Inflammatory macrophage (primary cell): ENCODE measurements around the gene DCBLD2.

Experiments
- DNase-seq, 2 donors: peaks; one replicate each; pipeline ENCODE4 v3.0.0-alpha.2; 2020 to 2022

Gene DCBLD2

DNA sequence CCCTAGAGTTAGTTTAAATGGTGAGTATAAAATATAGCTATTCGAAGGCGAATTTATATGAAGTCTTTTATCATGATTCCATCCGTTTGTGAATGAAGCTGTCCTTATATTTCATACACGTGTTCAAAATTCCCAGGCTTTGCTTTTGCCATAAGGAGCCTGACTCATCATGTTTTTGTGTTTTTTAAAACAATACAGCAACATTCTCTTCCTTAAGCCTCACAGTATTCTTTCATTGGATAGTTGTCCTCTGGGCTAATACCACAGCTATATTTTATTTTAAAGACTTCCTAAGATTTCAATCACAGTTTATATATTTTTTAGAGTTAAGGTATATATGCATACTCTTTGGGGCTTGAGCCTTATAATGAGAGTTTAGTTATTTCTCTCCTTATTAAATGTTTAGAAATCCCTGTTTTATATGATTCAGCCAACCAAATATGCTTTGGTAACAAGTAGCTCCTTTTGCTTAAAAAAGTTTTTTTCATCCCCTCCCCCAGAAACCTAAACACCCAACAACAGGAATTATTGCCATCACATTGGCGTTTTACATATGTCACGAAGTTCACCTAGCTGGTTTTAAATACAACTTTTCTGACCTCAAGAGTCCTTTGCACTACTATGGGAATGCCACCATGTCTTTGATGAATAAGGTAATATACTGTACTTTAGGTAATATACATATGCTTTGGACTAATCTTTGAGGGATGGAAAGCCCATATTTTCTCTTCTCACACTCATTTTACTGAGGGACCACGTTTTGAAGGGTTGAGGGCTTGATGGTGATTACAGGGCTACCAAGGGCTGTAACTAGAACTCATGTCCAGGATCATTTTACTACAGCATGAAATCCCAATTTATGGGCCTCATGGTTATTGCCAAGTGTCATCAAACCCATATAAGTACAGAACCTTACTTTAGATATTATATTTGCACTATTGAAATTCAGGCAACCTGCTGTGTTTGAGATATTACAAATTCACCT is 109.9 kb downstream of the DCBLD2 start:
- DNase-seq: no peak

DNA sequence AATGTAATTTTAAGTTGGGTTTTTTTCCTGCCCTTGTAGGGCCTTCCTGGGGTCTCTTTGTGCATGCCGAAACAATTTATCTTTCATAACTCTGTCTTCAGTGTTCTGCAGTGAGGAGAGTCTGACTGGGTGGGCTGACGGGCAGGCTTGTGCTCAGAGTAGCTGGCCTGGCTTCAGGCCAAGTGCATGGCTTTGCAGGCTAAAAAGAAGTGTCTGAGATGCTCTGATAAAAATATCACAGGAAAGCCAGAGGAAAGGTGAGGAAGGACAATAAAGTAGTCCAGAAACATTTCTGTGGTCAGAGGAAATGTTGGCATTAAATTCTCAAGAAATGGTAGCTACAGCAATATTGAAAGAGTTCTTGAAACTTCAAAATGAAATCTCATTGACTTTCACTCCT is 112.8 kb downstream of the DCBLD2 start:
- DNase-seq: no peak

DNA sequence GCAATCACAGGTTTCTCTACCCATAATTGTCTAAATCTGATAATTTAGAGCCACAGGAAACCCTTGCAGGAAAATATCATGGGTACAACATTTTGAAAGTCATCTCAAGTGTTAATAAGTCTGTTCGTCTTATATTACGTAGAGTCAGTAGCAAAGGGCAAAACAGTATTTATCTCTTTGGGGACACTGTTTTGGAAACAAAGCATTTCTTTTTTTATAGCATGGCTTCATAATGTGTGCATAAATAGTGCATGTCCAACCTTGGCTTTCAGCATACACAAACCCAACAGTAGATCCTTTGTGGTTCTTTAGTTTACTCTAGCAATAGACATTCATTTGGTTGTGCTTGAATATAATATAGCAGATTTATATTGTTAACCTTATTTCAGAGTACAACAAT is 114.3 kb downstream of the DCBLD2 start:
- no peak for DNase-seq

DNA sequence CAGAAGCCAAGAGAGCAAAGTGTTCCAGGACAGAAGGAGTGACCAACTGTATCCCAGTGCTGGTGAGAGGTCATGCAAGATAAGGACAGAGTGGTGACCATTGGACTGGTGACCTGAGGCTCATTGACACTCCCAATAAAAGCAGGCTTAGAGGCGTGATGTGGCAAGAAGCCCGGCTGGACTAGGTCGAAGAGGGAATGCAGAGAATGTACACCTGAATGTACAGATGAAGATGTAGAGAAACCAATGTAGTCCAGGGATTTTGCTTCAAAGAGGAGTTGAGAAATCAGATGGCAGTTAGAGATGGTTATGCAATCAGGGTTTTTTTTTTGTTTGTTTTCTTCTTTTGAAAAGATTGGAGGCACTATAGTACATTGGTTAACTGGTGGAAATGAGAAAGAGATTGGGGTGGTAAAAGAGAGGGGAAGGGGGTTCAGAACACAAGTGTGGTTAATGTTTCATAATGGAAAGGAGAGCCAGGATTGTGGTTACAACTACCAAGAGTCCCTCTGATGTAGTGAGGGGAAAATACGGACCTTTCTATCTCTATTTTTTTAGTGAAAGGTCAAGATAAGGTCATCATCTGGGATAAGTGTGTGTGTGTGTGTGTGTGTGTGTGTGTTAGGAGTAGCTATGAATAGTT is 115.0 kb downstream of the DCBLD2 start:
- peak in 1 of 2 donors; percentile 63 for DNase-seq

DNA sequence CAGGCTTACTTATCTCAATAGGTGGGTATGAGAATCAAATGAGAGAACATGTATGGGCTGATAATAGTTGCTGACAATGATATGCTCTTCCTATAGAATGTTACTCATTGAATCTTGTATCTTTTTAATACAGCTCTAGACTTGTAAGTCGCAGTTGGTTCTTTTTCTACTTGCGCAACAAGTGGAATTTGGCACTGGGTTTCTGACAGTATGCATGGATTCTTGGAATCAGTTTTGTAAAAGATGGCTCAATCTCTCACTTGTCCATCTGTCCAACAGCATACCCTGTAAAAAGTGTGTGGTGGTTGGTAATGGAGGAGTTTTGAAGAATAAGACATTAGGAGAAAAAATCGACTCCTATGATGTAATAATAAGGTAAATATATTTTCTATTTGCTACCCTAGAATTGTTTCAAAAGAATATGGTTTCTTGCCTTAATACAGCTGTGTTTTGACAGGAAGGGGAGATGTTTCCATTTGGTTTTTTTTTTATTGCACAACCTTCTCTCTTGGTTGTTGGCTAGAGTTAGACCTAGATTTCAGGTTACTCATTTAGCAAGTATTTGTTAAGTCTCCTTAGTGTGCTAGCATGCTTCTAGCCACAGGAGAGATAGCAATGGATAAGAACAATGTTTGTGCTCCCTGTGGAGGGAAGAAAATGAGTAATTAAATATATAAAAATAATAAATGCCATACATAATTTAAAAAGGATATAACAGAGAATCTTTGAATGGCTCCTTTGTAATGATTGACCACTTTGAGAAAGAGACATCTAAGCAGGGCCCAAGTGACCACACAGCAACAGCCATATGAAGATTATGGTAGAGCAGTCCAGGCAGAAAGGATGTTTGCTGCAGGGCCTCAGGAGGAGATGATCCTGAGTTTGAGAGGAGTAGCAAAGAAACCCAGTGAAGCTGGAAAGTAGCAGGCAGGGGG is 116.6 kb downstream of the DCBLD2 start:
- DNase-seq: no peak

DNA sequence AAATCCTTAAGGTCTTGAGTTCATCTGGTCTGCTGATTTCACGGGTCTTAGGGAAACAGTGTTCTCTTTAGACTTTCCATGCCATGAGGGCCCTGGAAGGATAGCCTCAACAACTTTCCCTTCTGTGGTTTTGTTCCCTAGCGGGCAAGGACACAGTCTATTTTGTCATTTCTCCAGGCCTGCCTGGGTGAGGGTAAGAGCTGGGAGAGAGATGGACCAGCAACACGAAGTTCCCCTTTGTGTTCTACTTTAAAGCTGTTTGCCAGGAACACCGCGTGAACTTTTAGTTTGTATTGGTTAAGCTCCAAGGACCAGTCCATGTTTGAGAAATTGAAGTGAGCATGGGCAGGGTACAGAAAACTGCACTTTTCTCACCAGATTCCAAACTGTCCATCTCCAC is 117.5 kb downstream of the DCBLD2 start:
- DNase-seq: no peak

DNA sequence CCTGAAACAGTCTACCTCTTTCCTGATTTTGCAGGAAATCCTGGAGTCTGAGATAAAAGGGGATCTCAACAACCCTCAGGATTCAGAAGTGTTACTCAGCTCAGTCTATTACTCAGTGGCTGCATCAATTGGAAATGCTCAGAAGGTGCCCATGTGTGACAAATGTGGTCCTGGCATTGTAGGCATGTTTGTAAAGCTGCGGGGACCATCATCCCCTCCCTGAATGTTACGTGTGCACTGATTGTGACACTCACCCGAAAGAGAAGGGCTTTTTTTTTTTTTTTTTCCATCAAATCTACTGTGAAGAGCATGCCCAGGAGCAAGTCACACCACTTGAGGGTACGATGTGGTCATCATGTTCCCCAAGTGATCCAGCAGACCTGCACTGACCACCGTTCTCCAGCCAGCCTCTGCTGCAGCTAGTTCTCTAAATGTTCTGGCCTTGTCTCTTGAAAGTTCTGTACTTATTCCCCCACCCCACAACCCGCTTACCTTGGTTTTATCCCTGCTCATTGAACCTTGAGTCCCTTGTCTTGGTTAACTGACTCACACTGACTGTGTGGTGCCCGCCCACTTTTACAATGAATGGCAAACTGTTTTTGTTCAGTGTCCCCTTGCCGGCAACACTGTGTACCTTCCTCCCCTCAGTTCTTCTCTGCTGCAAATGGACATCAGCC is 118.5 kb downstream of the DCBLD2 start:
- no peak for DNase-seq

DNA sequence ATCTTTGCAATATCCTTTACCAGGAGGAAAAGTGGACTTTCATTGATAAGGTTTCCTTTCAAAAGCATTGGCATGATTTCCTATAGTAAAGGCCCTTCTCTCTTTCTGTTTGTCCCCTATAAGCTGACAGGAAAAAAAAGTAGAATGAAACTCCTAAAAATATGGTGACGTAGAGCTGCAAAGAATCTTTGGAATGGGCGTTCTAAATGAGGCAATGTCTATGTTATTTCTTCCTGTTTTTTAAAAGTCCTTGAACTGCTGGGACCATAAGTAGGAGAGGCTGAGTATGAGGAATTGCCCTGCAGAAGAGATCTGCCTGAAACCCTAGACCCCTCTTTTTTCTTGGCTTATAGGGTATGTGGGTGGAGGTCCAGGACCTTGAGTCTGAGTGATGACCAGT is 121.2 kb downstream of the DCBLD2 start:
- DNase-seq: no peak

DNA sequence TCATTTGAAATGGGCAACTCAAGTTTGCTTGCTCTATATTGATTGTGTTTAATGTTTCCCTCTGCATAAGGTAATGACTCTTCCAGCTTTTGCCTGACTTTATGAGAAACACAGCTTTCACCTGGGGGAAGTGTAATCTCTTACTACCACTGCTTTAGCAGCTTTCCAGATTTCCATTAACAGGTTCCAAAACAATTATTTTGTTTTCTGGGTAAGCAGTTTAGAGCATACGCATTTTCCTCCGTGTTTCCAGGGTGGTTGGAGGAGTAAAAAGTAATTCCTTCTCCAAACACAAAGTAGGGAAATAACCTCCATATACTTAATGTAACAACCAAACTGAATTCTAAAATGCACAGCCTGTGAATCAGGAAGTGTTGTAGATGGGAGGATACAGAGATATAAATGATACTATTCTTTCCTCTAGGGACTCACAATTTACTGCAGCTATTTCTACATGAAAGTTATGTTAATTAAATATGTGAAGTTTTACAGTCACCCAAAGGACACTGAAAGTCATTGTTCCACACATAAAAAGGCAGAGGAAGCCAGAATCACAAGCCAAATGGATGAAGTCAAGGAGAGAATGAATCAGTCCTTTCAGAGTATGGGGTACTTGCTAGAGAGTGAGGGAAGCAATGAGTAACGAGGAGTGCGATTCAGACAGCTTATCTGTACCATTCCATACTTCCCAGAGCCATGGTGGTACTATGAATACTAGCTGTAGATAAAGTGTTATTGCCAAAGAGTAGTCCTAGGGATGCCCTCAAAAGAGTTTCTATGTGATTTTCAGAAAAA is 121.8 kb downstream of the DCBLD2 start:
- DNase-seq: peak in 1 of 2 donors; percentile 2

DNA sequence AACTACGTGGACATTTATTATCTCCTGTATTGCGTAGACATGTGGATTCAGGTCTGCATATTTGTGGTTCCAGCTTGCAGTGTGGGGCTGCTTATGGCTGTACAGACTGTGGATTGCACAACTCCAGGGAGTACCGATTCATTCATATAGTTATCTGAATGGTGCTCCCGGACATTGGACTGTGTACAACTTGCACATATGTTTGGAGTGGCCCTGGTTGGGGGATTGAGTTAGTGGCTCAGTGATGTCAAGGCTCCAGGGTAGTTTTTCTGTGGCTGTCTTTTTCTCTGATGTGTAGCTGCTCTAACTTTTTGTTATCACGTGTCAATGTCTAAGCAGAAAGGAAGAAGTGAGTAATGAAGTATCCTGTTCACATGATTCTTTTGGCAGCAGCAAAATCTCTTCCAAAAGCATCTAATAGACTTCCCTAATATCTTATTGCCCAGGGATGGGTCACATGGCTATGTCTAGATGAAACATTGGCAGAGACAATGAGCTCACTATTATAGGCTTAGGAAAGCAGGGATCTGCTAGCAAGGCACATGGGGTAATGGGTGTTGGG is 122.6 kb downstream of the DCBLD2 start:
- peak; percentile 80 to 88 for DNase-seq

DNA sequence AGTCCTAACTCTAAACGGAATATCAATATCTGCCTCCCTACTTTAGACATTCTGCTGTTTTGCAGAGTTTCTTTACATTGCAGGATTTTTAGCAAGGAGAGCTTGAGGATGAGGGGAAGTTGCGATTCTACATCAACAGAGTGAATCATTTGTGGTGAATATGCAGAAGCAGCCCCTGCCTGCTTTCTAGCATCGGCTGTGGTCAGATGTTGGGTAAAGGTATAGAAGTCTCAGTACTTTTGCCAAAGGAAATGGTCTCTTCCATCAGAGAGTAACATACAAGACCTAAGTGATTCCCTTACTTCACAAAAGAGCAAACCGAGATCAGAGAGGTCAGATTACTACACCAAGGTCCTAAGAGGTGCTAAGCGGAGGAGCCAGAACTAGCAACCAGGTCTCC is 123.1 kb downstream of the DCBLD2 start:
- peak; percentile 80 to 81 for DNase-seq

DNA sequence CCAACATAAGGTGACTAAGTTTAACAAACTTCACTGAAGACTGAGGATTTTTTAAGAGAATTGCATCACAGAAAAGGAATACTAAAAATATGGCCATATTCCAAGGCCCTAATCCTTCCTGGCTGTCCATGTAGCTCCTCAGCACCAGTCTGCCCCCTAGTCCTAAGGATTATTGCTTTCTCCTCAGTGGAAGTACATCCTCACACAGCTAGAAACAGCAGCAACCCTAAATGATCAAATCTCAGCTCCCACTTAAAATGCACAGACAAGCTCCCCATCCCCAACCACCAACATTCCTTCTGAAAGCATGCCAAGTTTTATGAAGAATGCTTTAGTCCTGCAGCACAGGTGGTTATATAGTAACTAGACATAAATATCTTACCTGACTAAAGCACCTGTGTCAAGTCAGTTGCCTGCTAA is 123.7 kb downstream of the DCBLD2 start:
- no peak for DNase-seq

DNA sequence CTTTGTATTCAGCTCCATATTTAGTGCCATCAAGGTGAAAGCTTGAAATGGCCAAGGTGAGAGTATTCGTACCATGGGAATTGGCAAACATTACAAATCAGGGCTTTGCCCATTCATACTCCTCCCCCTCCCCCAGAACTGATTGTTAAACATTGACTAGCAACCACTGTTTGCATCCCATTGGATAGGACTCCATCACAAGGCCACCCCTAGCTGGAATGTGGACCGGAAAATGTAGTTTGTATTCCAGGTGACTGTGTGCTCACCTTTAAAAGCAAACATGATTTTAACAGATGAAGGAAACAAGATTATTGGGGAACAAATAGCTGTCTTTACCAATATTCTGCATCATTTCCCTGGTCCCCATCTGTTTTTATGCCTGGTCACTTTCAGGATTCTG is 124.2 kb downstream of the DCBLD2 start:
- no peak for DNase-seq

DNA sequence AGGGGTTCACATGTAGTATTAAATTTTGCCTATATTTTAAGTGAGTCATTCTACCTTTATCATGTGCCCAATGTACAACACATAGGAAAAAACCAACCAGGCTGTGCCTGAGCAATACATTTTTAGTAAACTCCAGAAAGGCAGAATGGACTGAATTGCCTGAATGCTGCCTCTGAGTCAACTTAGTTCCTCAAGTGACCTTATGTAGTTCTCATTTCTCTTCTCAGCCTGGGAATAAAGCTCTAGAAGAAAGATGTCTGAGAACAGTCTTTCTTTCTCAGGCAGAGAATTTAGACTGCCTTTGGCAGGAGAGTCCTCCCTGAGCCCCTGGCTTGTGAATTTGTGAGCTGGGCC is 125.4 kb downstream of the DCBLD2 start:
- peak; percentile 61 to 74 for DNase-seq

DNA sequence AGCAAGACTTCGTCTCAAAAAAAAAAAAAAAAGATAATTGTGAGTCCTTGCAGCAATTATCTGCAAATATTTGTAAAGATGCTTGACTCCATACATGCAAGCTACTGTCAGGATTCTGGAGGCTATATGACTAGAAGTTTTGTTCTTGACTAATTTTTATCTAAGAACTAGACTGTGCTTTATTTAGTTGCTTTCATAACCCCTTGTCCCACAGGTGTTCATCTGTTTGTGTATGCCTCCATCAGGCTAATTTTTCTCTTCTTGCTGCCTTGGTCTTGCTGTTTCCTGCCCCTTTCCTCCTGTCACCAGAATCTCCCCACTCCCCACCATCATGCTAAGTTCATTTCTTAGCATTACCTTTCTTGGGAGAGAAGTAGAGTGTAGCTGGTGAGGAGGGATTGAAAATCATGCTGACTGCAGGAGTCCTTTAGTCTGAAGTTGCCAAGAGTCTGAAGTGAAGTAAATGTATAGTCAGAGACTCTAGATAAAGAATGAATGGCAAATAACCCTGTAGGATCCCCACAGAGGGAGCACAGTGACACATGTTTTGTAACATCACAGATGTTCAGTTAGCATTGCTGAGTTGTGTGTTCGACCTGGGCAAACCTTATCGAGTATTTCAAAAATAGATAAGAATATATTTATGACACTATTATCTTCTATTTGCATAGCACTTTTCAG is 125.9 kb downstream of the DCBLD2 start:
- DNase-seq: no peak

DNA sequence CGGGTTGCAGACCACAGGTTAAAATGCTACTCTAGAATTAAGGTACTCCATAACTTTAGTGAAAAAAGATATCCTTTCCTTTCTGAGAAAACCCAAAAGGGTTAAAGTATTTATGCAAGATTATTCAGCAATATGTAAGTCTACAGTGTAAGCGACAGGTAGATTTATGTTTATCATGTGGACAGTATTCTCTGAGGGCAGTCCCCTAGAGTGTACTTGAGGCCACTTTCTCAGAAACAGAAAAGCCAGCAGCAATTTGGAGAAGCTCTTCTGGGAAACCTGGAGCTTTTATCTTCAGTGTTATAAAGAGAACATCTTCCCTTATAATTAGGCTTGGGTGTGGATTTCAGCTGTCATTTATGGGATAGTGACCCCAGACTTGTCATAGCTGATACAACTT is 129.5 kb downstream of the DCBLD2 start:
- no peak for DNase-seq

DNA sequence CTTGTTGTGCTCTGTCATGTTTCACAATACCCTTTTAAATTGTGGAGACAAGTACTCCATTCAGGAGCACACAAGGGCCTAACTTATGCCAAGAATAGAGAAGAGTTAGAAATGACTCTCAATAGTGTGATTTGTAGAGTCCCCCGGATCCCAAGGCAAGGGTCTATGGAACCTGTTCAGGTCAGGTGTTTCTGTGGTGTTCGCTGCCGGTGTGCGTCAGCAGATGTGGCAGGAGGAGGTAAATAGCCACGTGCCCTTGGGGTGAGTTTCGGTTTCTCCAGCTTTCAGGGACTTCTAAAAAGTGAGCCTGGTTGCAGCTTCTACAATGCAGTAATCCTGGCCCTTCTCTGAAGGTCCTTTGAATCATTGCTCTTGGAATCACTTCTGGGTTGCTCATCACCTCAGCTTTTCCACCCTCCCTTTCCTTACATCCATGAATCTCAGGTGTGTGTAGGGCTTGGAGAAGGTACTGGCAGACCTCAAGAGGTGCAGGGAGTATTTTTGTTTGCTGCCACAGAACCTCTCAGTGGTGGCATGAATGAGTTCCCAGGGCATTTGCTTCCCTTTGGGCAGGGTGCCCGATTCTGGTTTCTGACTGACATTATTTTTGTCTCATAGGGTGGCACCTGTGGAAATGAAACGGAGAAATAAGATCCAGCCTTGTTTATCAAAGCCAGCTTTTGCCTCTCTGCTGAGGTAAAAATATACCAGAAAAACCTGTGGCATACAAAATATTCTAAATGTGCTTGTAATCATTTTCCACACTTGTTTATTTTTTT is 131.0 kb downstream of the DCBLD2 start:
- peak in 1 of 2 donors; percentile 2 for DNase-seq

DNA sequence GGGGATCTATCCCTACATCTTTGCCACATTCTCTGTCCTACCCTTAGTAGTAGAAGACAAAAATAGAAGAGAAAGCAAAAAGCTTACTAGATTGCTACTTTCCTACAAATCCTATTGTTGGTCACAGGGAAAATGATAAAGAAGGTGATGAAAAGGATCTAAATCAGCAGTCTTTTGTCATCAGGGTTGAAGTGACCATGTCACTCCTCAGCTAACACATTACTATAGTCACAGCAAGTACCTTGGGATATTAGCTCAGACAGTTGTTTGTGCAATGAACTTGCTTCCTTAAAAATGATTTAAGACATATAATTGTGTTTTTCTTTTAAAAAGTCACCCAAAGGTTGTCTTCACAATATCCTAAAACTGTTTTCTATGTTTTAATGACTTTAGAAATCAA is 132.0 kb downstream of the DCBLD2 start:
- peak; percentile 66 to 70 for DNase-seq

DNA sequence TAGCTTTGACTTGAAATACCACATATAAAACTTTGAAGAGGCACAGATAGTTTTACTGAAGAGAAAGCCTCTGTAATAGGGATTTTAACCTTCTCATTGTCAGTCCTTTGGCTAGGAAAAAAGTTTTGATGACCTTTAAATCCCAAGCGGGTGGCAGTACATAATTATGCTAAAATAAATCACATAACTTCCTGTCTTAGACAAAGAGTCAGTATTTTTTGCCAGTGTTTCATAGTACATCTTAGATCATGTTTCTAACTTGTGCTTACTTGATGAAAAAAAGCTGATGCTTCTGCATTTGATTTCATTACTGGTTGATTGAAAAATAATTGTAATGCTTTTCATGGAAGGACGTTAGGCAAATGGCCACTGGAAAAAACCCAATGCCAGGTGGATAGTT is 132.5 kb downstream of the DCBLD2 start:
- DNase-seq: no peak

DNA sequence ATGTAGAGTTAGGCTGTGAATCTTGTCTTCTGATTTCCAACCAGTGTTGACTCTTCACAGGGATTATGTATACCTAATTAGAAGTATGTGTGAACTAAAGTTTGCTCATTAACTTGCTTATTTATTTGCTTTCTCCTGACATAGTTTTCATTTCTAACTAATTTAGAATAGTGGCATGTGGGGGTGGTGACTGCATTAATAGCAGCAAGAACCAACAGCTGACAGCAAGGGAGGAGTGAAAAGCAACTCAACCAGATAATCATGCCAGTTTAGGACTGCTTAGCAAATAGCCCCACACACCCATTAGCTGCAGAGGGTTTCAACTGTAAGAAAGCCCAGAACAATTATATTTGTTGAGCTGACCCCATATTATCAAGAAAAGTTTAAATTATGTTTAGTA is 134.6 kb downstream of the DCBLD2 start:
- DNase-seq: no peak
